AG09309 (cell line): ENCODE data around the gene GNG13.

Experiments
- DNase-seq: peaks from one replicate; pipeline ENCODE4 v3.0.0-alpha.2; 2010; ENCODE audit warnings: low read depth
- H3K4me3 ChIP-seq: 2 replicates; pipeline ENCODE4 v1.5.1; 2011; ENCODE audit warnings: mild to moderate bottlenecking, low read depth, low read length, moderate library complexity; ENCODE audit not compliant: control insufficient read depth
- TF ChIP-seq, protein P1 (sequence below): IDR thresholded peaks from 2 replicates; pipeline ENCODE4 v1.5.1; 2011; ENCODE audit warnings: mild to moderate bottlenecking, low read depth, low read length, inconsistent platforms; ENCODE audit not compliant: insufficient read depth, control insufficient read depth; ENCODE audit errors: missing control alignments

GNG13 gene

DNA sequence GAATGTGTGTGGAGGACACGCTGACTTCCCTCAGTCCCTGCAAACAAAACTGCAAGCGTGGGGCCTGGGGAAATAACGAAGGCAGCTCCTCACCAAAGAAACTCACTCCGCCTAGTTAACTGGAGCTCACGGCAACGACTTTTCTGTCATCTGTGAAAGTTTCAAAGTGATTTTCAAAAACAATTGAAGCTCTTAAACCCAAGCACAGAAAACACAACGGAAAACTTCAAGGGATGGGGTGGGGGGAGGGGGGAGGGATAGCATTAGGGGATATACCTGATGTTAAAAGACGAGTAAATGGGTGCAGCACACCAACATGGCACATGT lies 3.2 kb upstream of the GNG13 start:
- H3K4me3 ChIP-seq, result no peak overlapping the region
- TF ChIP-seq, protein P1, sequence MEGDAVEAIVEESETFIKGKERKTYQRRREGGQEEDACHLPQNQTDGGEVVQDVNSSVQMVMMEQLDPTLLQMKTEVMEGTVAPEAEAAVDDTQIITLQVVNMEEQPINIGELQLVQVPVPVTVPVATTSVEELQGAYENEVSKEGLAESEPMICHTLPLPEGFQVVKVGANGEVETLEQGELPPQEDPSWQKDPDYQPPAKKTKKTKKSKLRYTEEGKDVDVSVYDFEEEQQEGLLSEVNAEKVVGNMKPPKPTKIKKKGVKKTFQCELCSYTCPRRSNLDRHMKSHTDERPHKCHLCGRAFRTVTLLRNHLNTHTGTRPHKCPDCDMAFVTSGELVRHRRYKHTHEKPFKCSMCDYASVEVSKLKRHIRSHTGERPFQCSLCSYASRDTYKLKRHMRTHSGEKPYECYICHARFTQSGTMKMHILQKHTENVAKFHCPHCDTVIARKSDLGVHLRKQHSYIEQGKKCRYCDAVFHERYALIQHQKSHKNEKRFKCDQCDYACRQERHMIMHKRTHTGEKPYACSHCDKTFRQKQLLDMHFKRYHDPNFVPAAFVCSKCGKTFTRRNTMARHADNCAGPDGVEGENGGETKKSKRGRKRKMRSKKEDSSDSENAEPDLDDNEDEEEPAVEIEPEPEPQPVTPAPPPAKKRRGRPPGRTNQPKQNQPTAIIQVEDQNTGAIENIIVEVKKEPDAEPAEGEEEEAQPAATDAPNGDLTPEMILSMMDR, result no peak
- no peak for DNase-seq

DNA sequence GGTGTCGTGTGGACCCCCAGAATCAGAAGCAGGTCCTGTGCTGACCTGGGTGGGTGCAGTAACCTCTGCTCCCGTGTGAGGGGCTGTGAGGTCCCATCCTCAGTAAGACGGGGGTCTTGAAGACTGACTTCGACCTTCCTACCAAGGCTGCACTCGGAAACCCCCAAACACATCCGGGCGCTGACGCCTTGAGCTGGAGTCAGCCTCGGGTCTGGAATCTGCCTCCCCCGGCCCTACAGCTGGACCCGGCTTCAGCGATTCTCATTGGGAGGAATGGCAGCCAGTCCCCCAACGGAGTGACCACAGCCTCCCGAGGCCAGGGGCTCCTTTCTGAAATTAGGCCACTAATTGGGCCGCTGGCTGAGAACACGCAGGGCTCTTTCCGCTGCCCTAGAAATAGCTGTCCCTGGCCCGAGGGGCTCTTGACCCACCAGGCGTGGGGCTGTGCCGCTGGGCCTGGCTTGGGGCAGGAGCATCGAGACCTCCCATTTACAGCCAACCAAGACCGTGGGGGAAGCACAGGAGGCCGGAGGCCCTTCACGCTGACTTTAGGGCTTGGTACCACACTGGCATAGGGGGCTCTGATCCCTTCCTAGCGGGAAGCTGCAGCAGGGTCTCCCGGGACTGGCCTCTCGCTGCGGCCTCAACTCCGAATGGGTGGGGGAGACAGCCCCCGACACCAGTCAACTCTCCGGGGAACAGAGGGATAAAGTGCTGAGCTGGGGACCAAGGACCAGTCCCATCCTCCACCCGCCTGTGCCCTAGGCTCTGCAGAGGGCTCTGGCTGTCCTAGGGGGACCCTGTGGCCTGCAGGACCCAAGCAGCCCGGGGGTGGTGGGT lies 2.6 kb upstream of the GNG13 start:
- no peak for DNase-seq
- TF ChIP-seq, protein P1, result no peak
- no peak overlapping the region for H3K4me3 ChIP-seq

DNA sequence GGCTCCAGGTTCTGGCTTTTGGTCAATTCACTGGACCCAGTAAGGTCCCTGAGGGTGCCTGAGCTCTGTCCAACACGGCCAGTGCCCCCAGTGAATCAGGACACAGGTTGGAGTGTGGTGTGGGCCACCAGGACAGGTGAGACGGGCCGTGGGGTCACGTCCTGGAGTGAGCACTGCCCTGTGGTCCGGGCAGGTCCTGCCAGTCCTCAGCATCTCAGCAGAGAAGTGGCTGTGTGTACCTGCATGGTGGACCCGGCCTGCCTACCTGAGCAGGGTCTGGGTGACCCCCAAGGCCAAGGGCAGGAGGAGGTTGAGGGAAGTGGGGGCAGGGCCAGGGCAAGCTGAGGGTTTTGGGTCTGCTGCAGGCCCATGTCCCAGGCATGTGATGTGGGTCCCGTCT lies 1.9 kb upstream of the GNG13 start:
- no peak overlapping the region for H3K4me3 ChIP-seq
- TF ChIP-seq, protein P1, result no peak
- DNase-seq, result no peak

DNA sequence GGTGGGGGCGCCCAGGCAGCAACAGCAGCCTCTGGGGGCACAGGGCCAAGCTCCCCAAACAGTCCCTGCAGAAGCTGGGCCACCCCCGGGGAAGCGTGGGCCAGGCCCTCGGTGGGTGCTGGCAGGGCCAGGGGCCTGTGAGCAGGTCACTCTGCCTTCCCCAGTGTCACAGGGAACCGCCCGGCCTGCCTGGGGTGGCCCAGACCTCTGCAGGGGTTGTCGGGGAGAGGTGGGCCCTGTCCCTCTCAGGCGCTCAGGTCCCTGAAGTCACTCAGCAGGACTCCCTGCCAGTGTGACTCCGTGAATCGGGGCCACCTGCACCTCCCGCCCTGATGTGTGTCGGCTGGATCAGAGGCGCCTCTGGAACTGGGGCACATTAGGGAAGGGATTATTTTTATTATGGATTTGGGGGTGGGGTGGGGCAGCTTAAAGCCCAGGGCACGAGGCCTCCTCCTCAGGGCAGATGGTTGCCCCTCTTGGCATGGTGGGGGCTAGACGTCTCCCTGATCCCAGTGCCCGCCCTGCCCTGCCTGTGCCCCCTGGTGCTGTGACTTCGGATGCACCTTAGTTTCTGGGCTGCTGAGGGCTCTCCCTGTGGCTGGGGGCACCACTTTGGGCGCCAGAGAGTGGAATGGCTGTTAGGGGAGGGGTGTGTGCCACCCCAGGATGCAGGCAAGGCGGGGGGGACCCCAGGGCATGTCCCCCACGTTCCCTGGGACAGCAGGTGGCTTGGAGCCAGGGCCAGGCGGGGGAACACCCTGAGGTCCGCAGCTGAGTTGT lies 1.2 kb upstream of the GNG13 start:
- TF ChIP-seq, protein P1, result no peak
- H3K4me3 ChIP-seq, result no peak overlapping the region
- DNase-seq, result no peak

DNA sequence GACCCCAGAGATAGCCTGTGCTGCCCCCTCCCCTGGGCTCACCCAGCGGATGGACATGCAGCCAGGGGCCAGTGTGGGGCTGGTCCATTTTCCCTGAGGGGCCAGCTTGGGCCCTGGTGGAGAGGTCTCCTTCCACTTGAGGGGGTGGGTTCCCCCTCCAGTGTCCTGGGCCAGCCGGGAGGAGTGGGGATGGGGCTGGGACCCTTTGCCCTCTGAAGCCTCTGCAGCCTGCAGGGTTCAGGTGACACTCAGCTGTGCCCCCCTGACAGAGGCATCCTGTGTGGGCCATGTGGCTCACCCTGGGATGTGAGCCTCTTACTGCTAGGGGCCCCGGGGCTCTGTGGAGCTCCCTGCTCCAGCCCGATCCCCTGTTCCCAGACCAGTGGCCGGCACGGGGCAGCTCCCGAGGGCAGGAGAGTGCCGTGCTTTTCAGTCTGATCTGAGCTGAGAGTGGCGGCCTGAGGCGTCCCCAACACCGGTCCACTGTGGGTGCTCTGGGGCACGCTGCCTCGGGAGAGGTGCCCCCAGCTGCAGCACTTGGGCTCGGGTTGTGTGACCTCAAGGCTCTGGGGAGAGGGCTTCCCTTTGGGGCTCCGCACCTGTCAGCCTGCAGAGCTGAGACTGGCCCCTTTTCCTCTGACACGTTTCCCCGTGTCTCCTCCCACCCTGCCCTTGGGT lies 439 bp upstream of the GNG13 start:
- TF ChIP-seq, protein P1, result no peak
- no peak for DNase-seq
- no peak overlapping the region for H3K4me3 ChIP-seq

DNA sequence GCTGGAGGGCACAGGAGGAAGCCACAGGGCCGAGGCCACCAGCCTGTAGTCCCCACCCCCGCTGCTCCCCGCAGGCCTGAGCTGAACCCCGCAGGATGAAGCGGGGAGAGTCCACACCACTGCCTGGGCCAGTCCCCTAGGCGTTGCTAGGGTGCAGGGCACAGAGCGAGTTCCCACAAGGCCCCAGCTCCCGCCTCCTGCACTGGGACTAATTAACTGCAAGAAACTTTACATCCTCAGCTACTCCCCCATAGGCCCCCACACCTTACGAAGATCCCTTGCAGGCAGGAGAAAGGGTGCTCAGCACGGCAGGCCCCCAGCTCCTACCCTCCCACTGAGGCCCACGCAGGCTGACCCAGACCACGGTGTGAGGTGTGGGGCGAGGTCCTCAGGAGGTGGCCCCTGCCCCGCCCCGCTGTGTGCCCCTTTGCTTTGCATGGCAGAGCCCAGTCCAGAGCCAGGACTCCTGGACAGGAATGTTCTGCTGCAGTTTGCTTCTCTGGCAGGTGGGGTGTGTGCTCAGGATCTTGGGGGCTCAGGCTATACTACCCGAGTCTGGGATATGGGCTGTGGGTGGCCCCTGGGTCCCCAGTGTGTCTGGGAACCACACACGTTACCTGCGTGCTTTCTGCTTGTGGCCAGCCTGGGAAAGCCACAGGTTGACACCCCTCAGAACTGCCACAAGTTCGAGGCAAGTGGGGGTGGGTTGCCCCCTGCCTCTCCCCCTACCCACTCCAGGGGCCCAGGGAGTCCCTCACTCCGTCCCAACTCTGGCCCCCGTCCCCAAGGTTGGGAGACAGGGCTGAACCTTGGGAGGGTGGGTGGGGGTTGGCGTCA lies 1.2 kb downstream of the GNG13 start:
- no peak overlapping the region for H3K4me3 ChIP-seq
- TF ChIP-seq, protein P1, result no peak
- DNase-seq, result no peak
